AG04450 (cell line): ENCODE measurements around the gene CROCC. TPM values are rescaled to one million over a fixed set of nuclear protein-coding genes. Genes with fewer than 3 reads are reported as not detected.
"Not testable (repeated sequence)": the region's sequence is repeated elsewhere in the genome, so short reads cannot be mapped to it uniquely, and the experiment has no call there.

Experiments
- CTCF ChIA-PET: fragments of 300-600, 350-600 bp; formaldehyde crosslinking; extraction: SDS; loops from one replicate; lab custom pipeline; 2022; ENCODE audit warnings: antibody characterized with exemption, inconsistent platforms; lab: Charles Lee
- POLR2A ChIA-PET: fragments of 350-600 bp; formaldehyde crosslinking; extraction: SDS; loops from one replicate; lab custom pipeline; 2021; ENCODE audit warnings: antibody characterized with exemption, inconsistent platforms; lab: Yijun Ruan, JAX
- DNase-seq: peaks from one replicate; pipeline ENCODE4 v3.0.0-alpha.2; 2011; ENCODE audit warnings: low read depth, low spot score
- H3K27ac ChIP-seq: one replicate; pipeline ENCODE4 v1.5.1; 2012; ENCODE audit warnings: low read depth, low read length, control low read depth
- H3K27me3 ChIP-seq: one replicate; pipeline ENCODE4 v1.6.0; 2012; ENCODE audit warnings: low read length; ENCODE audit not compliant: control insufficient read depth, insufficient read depth
- H3K4me3 ChIP-seq: 2 replicates; pipeline ENCODE4 v1.5.1; 2011; ENCODE audit warnings: mild to moderate bottlenecking, low read depth, low read length, control low read depth
- H3K9me3 ChIP-seq: 2 replicates; pipeline ENCODE4 v1.5.1; 2012; ENCODE audit warnings: low read length; ENCODE audit not compliant: control insufficient read depth, insufficient read depth
- polyA plus RNA-seq: library from polyadenylated mRNA; depleted of rRNA; stranded (reverse); fragments of >200 nt; gene quantifications from 2 replicates; pipeline ENCODE4 v1.2.3, GENCODE V29; 2011
- TF ChIP-seq, protein P1 (sequence below): IDR thresholded peaks from 2 replicates; pipeline ENCODE4 v1.5.1; 2011; ENCODE audit warnings: low read depth, low read length, control low read depth, inconsistent platforms

Gene CROCC
- polyA plus RNA-seq, 1 experiment, result 4.2 TPM

- POLR2A ChIA-PET, result no interaction called here
- CTCF ChIA-PET, result no interaction called here
- DNase-seq, result no peak
- H3K27ac ChIP-seq, result no peak overlapping the region
- TF ChIP-seq, protein P1, sequence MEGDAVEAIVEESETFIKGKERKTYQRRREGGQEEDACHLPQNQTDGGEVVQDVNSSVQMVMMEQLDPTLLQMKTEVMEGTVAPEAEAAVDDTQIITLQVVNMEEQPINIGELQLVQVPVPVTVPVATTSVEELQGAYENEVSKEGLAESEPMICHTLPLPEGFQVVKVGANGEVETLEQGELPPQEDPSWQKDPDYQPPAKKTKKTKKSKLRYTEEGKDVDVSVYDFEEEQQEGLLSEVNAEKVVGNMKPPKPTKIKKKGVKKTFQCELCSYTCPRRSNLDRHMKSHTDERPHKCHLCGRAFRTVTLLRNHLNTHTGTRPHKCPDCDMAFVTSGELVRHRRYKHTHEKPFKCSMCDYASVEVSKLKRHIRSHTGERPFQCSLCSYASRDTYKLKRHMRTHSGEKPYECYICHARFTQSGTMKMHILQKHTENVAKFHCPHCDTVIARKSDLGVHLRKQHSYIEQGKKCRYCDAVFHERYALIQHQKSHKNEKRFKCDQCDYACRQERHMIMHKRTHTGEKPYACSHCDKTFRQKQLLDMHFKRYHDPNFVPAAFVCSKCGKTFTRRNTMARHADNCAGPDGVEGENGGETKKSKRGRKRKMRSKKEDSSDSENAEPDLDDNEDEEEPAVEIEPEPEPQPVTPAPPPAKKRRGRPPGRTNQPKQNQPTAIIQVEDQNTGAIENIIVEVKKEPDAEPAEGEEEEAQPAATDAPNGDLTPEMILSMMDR, result no peak
- H3K4me3 ChIP-seq, result no peak overlapping the region
- no peaks in the 10 kb centered on the region; the same call in 1 of the 2 replicates for H3K9me3 ChIP-seq
- H3K27me3 ChIP-seq, result no peaks in the 10 kb centered on the region
These were observed 16.9 kb downstream of the CROCC start for GRCh38 chr1:16938351-16939321.

GRCh38 chr1:16939386-16940180 is 17.9 kb downstream of the CROCC start:
- H3K27ac ChIP-seq, H3K27me3 ChIP-seq, H3K9me3 ChIP-seq, CTCF ChIA-PET, POLR2A ChIA-PET, DNase-seq, H3K4me3 ChIP-seq: not testable (repeated sequence)

DNA sequence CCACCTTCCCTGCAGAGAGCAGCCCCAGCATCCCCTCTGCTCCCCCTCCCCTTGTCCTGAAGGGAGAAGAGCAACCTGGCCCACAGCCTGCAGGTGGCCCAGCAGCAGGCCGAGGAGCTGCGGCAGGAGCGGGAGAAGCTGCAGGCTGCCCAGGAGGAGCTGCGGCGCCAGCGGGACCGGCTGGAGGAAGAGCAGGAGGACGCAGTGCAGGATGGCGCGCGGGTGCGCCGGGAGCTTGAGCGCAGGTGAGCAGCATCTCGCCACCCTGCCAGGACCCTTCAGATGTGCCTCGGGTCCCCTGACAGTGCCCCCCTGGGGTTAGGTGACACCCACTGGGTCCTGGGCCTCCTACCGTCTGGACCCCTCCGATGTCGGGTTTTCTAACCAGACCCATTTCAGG is 22.3 kb downstream of the CROCC start:
- Histone ChIP-seq H3K4me3 (no peak overlapping the region), H3K27ac (no peak overlapping the region), H3K9me3 (no peaks in the 10 kb centered on the region; the same call in 1 of the 2 replicates), H3K27me3 (no peaks in the 10 kb centered on the region)
- CTCF ChIA-PET, result no interaction called here
- POLR2A ChIA-PET, result interaction anchor here (0.7 kb wide), 1 partner anchor 44 kb away, joined by 4 read pairs; no protein-coding TSS in a partner anchor
- TF ChIP-seq, protein P1, result no peak
- no peak for DNase-seq

- H3K27me3 ChIP-seq, CTCF ChIA-PET, POLR2A ChIA-PET, H3K9me3 ChIP-seq, DNase-seq, H3K27ac ChIP-seq, H3K4me3 ChIP-seq: not testable (repeated sequence)
These were observed 23.8 kb downstream of the CROCC start for GRCh38 chr1:16945512-16945911.

DNA sequence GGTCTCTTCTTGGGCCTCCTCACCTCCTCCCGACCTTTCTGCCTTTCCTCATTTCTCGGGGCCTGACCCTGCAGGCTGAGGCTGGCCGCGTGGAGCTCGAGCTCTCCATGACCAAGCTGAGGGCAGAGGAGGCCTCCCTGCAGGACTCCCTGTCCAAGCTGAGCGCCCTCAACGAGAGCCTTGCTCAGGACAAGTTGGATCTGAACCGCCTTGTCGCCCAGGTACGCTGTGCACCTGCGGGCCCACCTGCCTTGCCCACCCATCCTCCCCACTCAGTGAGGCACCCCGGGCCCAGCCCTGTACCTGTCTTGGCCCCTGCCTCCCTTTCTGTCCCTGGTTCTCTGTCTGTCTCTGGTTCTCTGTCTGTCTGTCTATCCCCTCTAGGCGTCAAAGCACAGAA is 24.5 kb downstream of the CROCC start:
- POLR2A ChIA-PET, H3K27ac ChIP-seq, DNase-seq, CTCF ChIA-PET, H3K27me3 ChIP-seq, H3K9me3 ChIP-seq, H3K4me3 ChIP-seq: not testable (repeated sequence)

DNA sequence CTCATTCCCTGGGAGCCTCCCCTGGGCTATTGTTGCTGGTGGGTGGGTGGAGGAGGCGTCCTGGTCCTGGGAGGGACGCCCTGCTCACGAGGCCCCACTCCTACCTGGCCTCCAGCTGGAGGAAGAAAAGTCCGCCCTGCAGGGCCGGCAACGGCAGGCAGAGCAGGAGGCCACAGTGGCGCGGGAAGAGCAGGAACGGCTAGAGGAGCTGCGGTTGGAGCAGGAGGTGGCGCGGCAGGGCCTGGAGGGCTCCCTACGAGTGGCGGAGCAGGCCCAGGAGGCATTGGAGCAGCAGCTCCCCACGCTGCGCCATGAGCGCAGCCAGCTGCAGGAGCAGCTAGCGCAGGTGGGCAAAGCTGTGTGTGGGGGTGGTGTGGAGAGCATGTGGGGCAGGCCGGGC is 24.9 kb downstream of the CROCC start:
- TF ChIP-seq, protein P1, result no peak
- no peak for DNase-seq
- H3K9me3 ChIP-seq, result no peaks in the 10 kb centered on the region; the same call in 1 of the 2 replicates
- H3K27ac ChIP-seq, result no peak overlapping the region
- no peaks in the 10 kb centered on the region for H3K27me3 ChIP-seq
- POLR2A ChIA-PET, result no interaction called here
- no peak overlapping the region for H3K4me3 ChIP-seq
- CTCF ChIA-PET, result no interaction called here

- POLR2A ChIA-PET, H3K9me3 ChIP-seq, DNase-seq, H3K27ac ChIP-seq, H3K4me3 ChIP-seq, H3K27me3 ChIP-seq: not testable (repeated sequence)
- CTCF ChIA-PET, result interaction anchor here (1.1 to 1.5 kb wide), 2 partner anchors 98 to 328 kb away, joined by 3 to 5 read pairs; no protein-coding TSS in a partner anchor
These were observed 26.7 kb downstream of the CROCC start for GRCh38 chr1:16948282-16948891.

- DNase-seq, H3K4me3 ChIP-seq, H3K27me3 ChIP-seq, H3K9me3 ChIP-seq, H3K27ac ChIP-seq: not testable (repeated sequence)
- POLR2A ChIA-PET, result interaction anchor here (0.6 kb wide), 1 partner anchor 34 kb away, joined by 4 read pairs; no protein-coding TSS in a partner anchor
- CTCF ChIA-PET, result interaction anchor here (4.0 kb wide), 2 partner anchors 12 to 97 kb away, joined by 46 to 126 read pairs; no protein-coding TSS in a partner anchor
These were observed 27.3 kb downstream of the CROCC start for GRCh38 chr1:16949026-16949425.
